Measurements from ENCODE around the gene PGK1. TPM values are rescaled to one million over a fixed set of nuclear protein-coding genes. Genes with fewer than 3 reads are reported as not detected.

The PGK1 gene
- total and polyA plus RNA-seq, 9 of the 15 experiments (the other 6 are each of a cell fraction or from before 2014, with no cell fraction given): 199 to 1,378 (median 378) TPM

- peak in 1 of 2 experiments; percentile 68; a peak in 1 of 4 replicates for TF ChIP-seq BCLAF1 (IDR thresholded peaks at IDR 0.05; ENCODE audit: borderline replicate concordance in 1 of 2, control insufficient read depth in 1 of 2, low read depth in 2 of 2, low read length in 1 of 2)
- peak; percentile 91 for TF ChIP-seq POLR2A (conservative IDR thresholded peaks at IDR 0.05)
- TF ChIP-seq SMAD4 (CRISPR knock-in tag; conservative IDR thresholded peaks at IDR 0.05): peak; percentile 60
- peak; percentile 86 for TF ChIP-seq ELF1 (tag; IDR thresholded peaks at IDR 0.05)
- TF ChIP-seq PHF8 (IDR thresholded peaks at IDR 0.05; ENCODE audit: borderline replicate concordance, low read length): peak; percentile 79
- peak; percentile 86 for TF ChIP-seq ETV5 (CRISPR knock-in tag; IDR thresholded peaks at IDR 0.05; ENCODE audit: low read depth)
- no peak for TF ChIP-seq HLTF (IDR thresholded peaks at IDR 0.05)
- peak; percentile 80 for TF ChIP-seq NCOA1 (IDR thresholded peaks at IDR 0.05; ENCODE audit: low read depth)
- TF ChIP-seq, protein P1, sequence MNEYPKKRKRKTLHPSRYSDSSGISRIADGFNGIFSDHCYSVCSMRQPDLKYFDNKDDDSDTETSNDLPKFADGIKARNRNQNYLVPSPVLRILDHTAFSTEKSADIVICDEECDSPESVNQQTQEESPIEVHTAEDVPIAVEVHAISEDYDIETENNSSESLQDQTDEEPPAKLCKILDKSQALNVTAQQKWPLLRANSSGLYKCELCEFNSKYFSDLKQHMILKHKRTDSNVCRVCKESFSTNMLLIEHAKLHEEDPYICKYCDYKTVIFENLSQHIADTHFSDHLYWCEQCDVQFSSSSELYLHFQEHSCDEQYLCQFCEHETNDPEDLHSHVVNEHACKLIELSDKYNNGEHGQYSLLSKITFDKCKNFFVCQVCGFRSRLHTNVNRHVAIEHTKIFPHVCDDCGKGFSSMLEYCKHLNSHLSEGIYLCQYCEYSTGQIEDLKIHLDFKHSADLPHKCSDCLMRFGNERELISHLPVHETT (CRISPR knock-in tag; conservative IDR thresholded peaks at IDR 0.05 in 1 of 2, IDR thresholded peaks at IDR 0.05 in 1 of 2): peak in 1 of 2 experiments; percentile 67; a peak in 2 of 4 replicates
- TF ChIP-seq HCFC1 (IDR thresholded peaks at IDR 0.05; ENCODE audit: low read depth, low read length): peak; percentile 66
- TF ChIP-seq KLF1 (tag; IDR thresholded peaks at IDR 0.05): peak; percentile 94
- no peak for TF ChIP-seq POU5F1 (IDR thresholded peaks at IDR 0.05; ENCODE audit: borderline replicate concordance, low read depth, low read length, partially characterized antibody)
- TF ChIP-seq RBM25 (IDR thresholded peaks at IDR 0.05; ENCODE audit: low read depth, low read length, severe bottlenecking): peak; percentile 99
- peak; percentile 65 for TF ChIP-seq ZFX (CRISPR knock-in tag; IDR thresholded peaks at IDR 0.05)
- 0 out of 2 replicates have a peak, but pooled peaks have one; percentile 9 for TF ChIP-seq NFIC (IDR thresholded peaks at IDR 0.05)
- peak; percentile 24 for TF ChIP-seq MEIS2 (IDR thresholded peaks at IDR 0.05; ENCODE audit: partially characterized antibody)
- peak; percentile 63; the same call in 1 of the 2 replicates for TF ChIP-seq POLR2AphosphoS5 (IDR thresholded peaks at IDR 0.05; ENCODE audit: control insufficient read depth, insufficient read depth, low read depth, low read length)
- TF ChIP-seq MAX (CRISPR knock-in tag; IDR thresholded peaks at IDR 0.05): peak; percentile 94
- TF ChIP-seq SIN3A (IDR thresholded peaks at IDR 0.05; ENCODE audit: borderline replicate concordance in 2 of 2, control insufficient read depth in 1 of 2, low read depth in 2 of 2, low read length in 2 of 2): peak in 1 of 2 experiments; percentile 16; a peak in 1 of 4 replicates
- TF ChIP-seq, protein P2, sequence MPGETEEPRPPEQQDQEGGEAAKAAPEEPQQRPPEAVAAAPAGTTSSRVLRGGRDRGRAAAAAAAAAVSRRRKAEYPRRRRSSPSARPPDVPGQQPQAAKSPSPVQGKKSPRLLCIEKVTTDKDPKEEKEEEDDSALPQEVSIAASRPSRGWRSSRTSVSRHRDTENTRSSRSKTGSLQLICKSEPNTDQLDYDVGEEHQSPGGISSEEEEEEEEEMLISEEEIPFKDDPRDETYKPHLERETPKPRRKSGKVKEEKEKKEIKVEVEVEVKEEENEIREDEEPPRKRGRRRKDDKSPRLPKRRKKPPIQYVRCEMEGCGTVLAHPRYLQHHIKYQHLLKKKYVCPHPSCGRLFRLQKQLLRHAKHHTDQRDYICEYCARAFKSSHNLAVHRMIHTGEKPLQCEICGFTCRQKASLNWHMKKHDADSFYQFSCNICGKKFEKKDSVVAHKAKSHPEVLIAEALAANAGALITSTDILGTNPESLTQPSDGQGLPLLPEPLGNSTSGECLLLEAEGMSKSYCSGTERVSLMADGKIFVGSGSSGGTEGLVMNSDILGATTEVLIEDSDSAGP (CRISPR knock-in tag; IDR thresholded peaks at IDR 0.05): no peak
Observed at GRCh38 chrX:78103623-78104446, at the start of gene PGK1 (continued).

Data from K562 (cell line).